ENCODE measurements around the gene PLIN3. TPM values are rescaled to one million over a fixed set of nuclear protein-coding genes. Genes with fewer than 3 reads are reported as not detected.

Gene PLIN3
- total and polyA plus RNA-seq, 2 of the 8 experiments (the other 6 are each of a cell fraction or from before 2014, with no cell fraction given): 60.7 to 61.5 TPM

- H3K27me3 ChIP-seq (replicated peaks in 1 of 4; ENCODE audit: control insufficient read depth in 3 of 4, extremely low read depth in 1 of 4, insufficient read depth in 3 of 4, low read length in 3 of 4): no peaks in the 10 kb centered on the region
- no peak overlapping the region for H3K27ac ChIP-seq (ENCODE audit: low read depth, low read length)
- no peak overlapping the region for H3K9ac ChIP-seq (replicated peaks in 1 of 4; ENCODE audit: extremely low read depth in 1 of 4, low read depth in 3 of 4, low read length in 3 of 4)
- no peak overlapping the region for H2BK12ac ChIP-seq (ENCODE audit: low read depth, low read length)
- no peak overlapping the region for H3K14ac ChIP-seq (ENCODE audit: insufficient read length)
- H3K56ac ChIP-seq (replicated peaks; ENCODE audit: insufficient read length, low read depth, low read length): no peak overlapping the region
- DNase-seq (ENCODE audit: low read depth in 1 of 2, low spot score in 2 of 2) (no peak), FAIRE-seq (no peak)
- no peak overlapping the region for H4K5ac ChIP-seq (ENCODE audit: insufficient read length, low read depth, low read length)
- no peak overlapping the region for H4K91ac ChIP-seq (replicated peaks; ENCODE audit: insufficient read length, low read length)
- H4K8ac ChIP-seq (ENCODE audit: extremely low read depth, insufficient read depth, low read length): no peak overlapping the region
- no peak overlapping the region for H3K4me3 ChIP-seq (ENCODE audit: extremely low read depth in 1 of 4, insufficient read depth in 2 of 4, low read depth in 3 of 4, low read length in 4 of 4)
- H2BK20ac ChIP-seq (ENCODE audit: low read length): no peak overlapping the region
- H3K23me2 ChIP-seq (ENCODE audit: low read depth, low read length): no peaks in the 10 kb centered on the region
- H2AK5ac ChIP-seq (ENCODE audit: low read depth, low read length): no peak overlapping the region
- H3K79me1 ChIP-seq (ENCODE audit: low read depth, low read length): no peaks in the 10 kb centered on the region
- peaks cover 5 to 31% (median 8%) of the 10 kb centered on the region in 4 experiments; a peak in 7 of 8 replicates for H3K36me3 ChIP-seq (ENCODE audit: control insufficient read depth in 2 of 4, insufficient read depth in 4 of 4, low read length in 3 of 4)
- H2AFZ ChIP-seq (ENCODE audit: low read length): no peak overlapping the region
- H3K23ac ChIP-seq (ENCODE audit: insufficient read length): no peak overlapping the region
- H3K4me1 ChIP-seq (replicated peaks in 1 of 4; ENCODE audit: control insufficient read depth in 3 of 4, insufficient read depth in 4 of 4, low read length in 3 of 4): no peaks in the 10 kb centered on the region
- peaks cover 0 to 7% of the 10 kb centered on the region in 2 experiments for H4K20me1 ChIP-seq (replicated peaks in 1 of 2; ENCODE audit: control insufficient read depth in 1 of 2, insufficient read depth in 2 of 2, low read length in 2 of 2)
- H2BK15ac ChIP-seq (ENCODE audit: low read length): no peak overlapping the region
- CTCF ChIA-PET (ENCODE audit: partially characterized antibody): interaction anchor here (1.0 to 3.8 kb wide), 5 partner anchors 9 to 172 kb away, joined by 3 to 17 read pairs (median 5); no protein-coding TSS in a partner anchor
- no peak overlapping the region for H3K4ac ChIP-seq (replicated peaks; ENCODE audit: insufficient read length, low read depth, low read length)
- no peak overlapping the region for H2BK120ac ChIP-seq (replicated peaks; ENCODE audit: low read depth, low read length)
- no peak overlapping the region for H3K4me2 ChIP-seq (ENCODE audit: insufficient read depth in 1 of 2, low read depth in 2 of 2, low read length in 2 of 2)
- H2BK5ac ChIP-seq (ENCODE audit: low read depth, low read length): no peak overlapping the region; the same call in 1 of the 2 replicates
- WGBS, 2 experiments (ENCODE audit: extremely low coverage in 1 of 2, insufficient coverage in 1 of 2, insufficient read length in 1 of 2, insufficient replicate concordance in 2 of 2, low coverage in 1 of 2, low lambda C conversion rate in 2 of 2, missing lambda C conversion rate in 1 of 2): 94% methylated on average over 11 of the region's 11 CpGs; no CpG with 5 or more reads in 1 of the 2 experiments
- POLR2A ChIA-PET (ENCODE audit: partially characterized antibody): interaction anchor here (0.6 to 1.9 kb wide), 4 partner anchors 7 to 314 kb away, joined by 3 to 4 read pairs (median 4); partner anchors contain the start of gene PLIN3
- H3K9me3 ChIP-seq (ENCODE audit: insufficient read depth in 2 of 2, low read depth in 1 of 2, low read length in 1 of 2): no peaks in the 10 kb centered on the region
- no peaks in the 10 kb centered on the region for H3K79me2 ChIP-seq (ENCODE audit: control insufficient read depth in 1 of 2, insufficient read depth in 2 of 2, low read length in 2 of 2)
- no peak overlapping the region for H3K18ac ChIP-seq (ENCODE audit: extremely low read depth, low read length)
- TF ChIP-seq EP300 (IDR thresholded peaks at IDR 0.05; ENCODE audit: borderline replicate concordance in 1 of 2, low read depth in 2 of 2, low read length in 2 of 2) (no peak), SIN3A (conservative IDR thresholded peaks at IDR 0.05 in 1 of 2, IDR thresholded peaks at IDR 0.05 in 1 of 2; ENCODE audit: low read depth in 1 of 2, low read length in 2 of 2) (no peak), POU5F1 (IDR thresholded peaks at IDR 0.05; ENCODE audit: low read depth, low read length) (no peak), BRCA1 (IDR thresholded peaks at IDR 0.05; ENCODE audit: low read depth, low read length) (no peak), SIRT6 (IDR thresholded peaks at IDR 0.05; ENCODE audit: low read length) (no peak)
These were observed 7.8 kb downstream of the PLIN3 start for GRCh38 chr19:4859697-4860096.
